Gastroesophageal sphincter (tissue), 4 donors: Measurements from ENCODE around the gene NAV2. TPM values are rescaled to one million over a fixed set of nuclear protein-coding genes. Genes with fewer than 3 reads are reported as not detected.

Source experiments
- ATAC-seq: fragments of 150-250 bp; one replicate; pipeline ENCODE4 v1.9.1; 2016; ENCODE audit warnings: mild to moderate bottlenecking, moderate library complexity
- H3K27ac ChIP-seq, 4 donors: fragments of 200-600 bp; sonication (generic) in 3 of 4; 1 replicate in 3 of 4; 2 replicates in 1 of 4; pipeline ENCODE4 v1.5.1; 2016 to 2019
- H3K27me3 ChIP-seq: fragments of 200-600 bp; sonication (generic); one replicate; pipeline ENCODE4 v1.5.1; 2019
- H3K36me3 ChIP-seq, 2 donors: fragments of 200-600 bp; sonication (generic); one replicate each; pipeline ENCODE4 v1.5.1; 2019; ENCODE audit warnings: control low read depth in 1 of 2
- H3K4me1 ChIP-seq, 3 donors: fragments of 200-600 bp; sonication (generic); 1 replicate in 2 of 3; 2 replicates in 1 of 3; pipeline ENCODE4 v1.5.1; 2016 to 2019; ENCODE audit warnings: control low read depth in 2 of 3
- H3K4me3 ChIP-seq, 2 donors: fragments of 200-600 bp; sonication (generic); one replicate each; pipeline ENCODE4 v1.5.1; 2019; ENCODE audit warnings: mild to moderate bottlenecking in 1 of 2, moderate library complexity in 1 of 2
- H3K9me3 ChIP-seq, 3 donors: fragments of 200-600 bp; sonication (generic); one replicate each; pipeline ENCODE4 v1.5.1; 2017 to 2019; ENCODE audit warnings: control low read depth in 2 of 3
- CTCF ChIP-seq, 4 experiments: fragments of 200-600 bp in 2 of 4; fragments of 450-650 bp in 2 of 4; sonication (generic) in 1 of 4; IDR thresholded peaks; one replicate each; pipeline ENCODE4 v1.5.1; 2017 to 2019; ENCODE audit warnings: antibody characterized with exemption in 4 of 4, mild to moderate bottlenecking in 2 of 4, moderate library complexity in 2 of 4
- EP300 ChIP-seq: sonication (generic); formaldehyde crosslinking; IDR thresholded peaks from one replicate; pipeline ENCODE4 v1.6.1; 2017; ENCODE audit warnings: antibody characterized with exemption, mild to moderate bottlenecking
- POLR2A ChIP-seq, 2 donors: fragments of 450-650 bp; IDR thresholded peaks; one replicate each; pipeline ENCODE4 v1.6.1; 2017; ENCODE audit warnings: antibody characterized with exemption in 2 of 2, mild to moderate bottlenecking in 2 of 2, moderate library complexity in 1 of 2
- POLR2AphosphoS5 ChIP-seq: sonication (generic); formaldehyde crosslinking; IDR thresholded peaks from one replicate; pipeline ENCODE4 v1.6.1; 2017; ENCODE audit warnings: antibody characterized with exemption
- WGBS, 2 donors: methylation state at CpG; one replicate each; pipeline ENCODE4 v1.1.5; 2018; ENCODE audit warnings: low coverage in 1 of 2; 5-methylcytosine and 5-hydroxymethylcytosine counted together
- total RNA-seq, 4 donors: library from RNA; depleted of rRNA; stranded (reverse); fragments of >200 nt; gene quantifications; one replicate each; pipeline ENCODE4 v1.1.0, GENCODE V29; 2016

Gene NAV2
- total RNA-seq, 4 donors from 2014 or later: 19.5 to 57.1 (median 43.4) TPM

GRCh38 chr11:19829109-19829837, 116.6 kb downstream of the NAV2 start:
- no peaks in the 10 kb centered on the region for H3K9me3 ChIP-seq
- no peak overlapping the region for H3K27ac ChIP-seq
- H3K36me3 ChIP-seq: peaks cover 3 to 21% of the 10 kb centered on the region in 2 donors
- WGBS, 2 donors: 8 to 33% methylated on average over 6 to 7 of the region's 7 CpGs
- TF ChIP-seq POLR2AphosphoS5: no peak
- no peak for TF ChIP-seq POLR2A (IDR thresholded peaks at IDR 0.05)
- no peak for TF ChIP-seq CTCF (IDR thresholded peaks at IDR 0.05)
- no peak for TF ChIP-seq EP300
- no peak overlapping the region for H3K4me3 ChIP-seq
- no peaks in the 10 kb centered on the region for H3K27me3 ChIP-seq
- peaks cover 0 to 44% (median 0%) of the 10 kb centered on the region in 3 donors for H3K4me1 ChIP-seq
- no peak for ATAC-seq

- no peaks in the 10 kb centered on the region for H3K27me3 ChIP-seq
- peaks cover 0 to 27% (median 0%) of the 10 kb centered on the region in 3 donors for H3K4me1 ChIP-seq
- H3K36me3 ChIP-seq: peaks cover 3 to 33% of the 10 kb centered on the region in 2 donors
- H3K27ac ChIP-seq: no peak overlapping the region
- WGBS, 2 donors: 82 to 84% methylated on average over 6 to 8 of the region's 12 CpGs
- TF ChIP-seq EP300 (no peak), POLR2AphosphoS5 (no peak), POLR2A (IDR thresholded peaks at IDR 0.05) (no peak), CTCF (IDR thresholded peaks at IDR 0.05) (no peak)
- no peaks in the 10 kb centered on the region for H3K9me3 ChIP-seq
- ATAC-seq: no peak
- H3K4me3 ChIP-seq: no peak overlapping the region
These were observed 119.6 kb downstream of the NAV2 start for GRCh38 chr11:19832086-19832750.

GRCh38 chr11:19832901-19833300, 120.3 kb downstream of the NAV2 start:
- Histone ChIP-seq H3K4me3 (no peak overlapping the region), H3K36me3 (peaks cover 3 to 33% of the 10 kb centered on the region in 2 donors), H3K9me3 (no peaks in the 10 kb centered on the region), H3K4me1 (peaks cover 0 to 21% (median 0%) of the 10 kb centered on the region in 3 donors), H3K27me3 (no peaks in the 10 kb centered on the region), H3K27ac (no peak overlapping the region)
- 50 to 100% methylated on average over 3 of the region's 3 CpGs for WGBS, 2 donors
- TF ChIP-seq POLR2AphosphoS5: no peak
- TF ChIP-seq EP300: no peak
- TF ChIP-seq POLR2A (IDR thresholded peaks at IDR 0.05): no peak
- TF ChIP-seq CTCF (IDR thresholded peaks at IDR 0.05): no peak
- no peak for ATAC-seq

- H3K27me3 ChIP-seq: no peaks in the 10 kb centered on the region
- TF ChIP-seq POLR2A (IDR thresholded peaks at IDR 0.05): no peak
- TF ChIP-seq CTCF (IDR thresholded peaks at IDR 0.05): no peak
- no peak for TF ChIP-seq EP300
- no peak for TF ChIP-seq POLR2AphosphoS5
- peaks cover 3 to 33% of the 10 kb centered on the region in 2 donors for H3K36me3 ChIP-seq
- ATAC-seq: no peak
- H3K4me1 ChIP-seq: peaks cover 0 to 21% (median 0%) of the 10 kb centered on the region in 3 donors
- no peaks in the 10 kb centered on the region for H3K9me3 ChIP-seq
- H3K27ac ChIP-seq: no peak overlapping the region
- H3K4me3 ChIP-seq: no peak overlapping the region
These were observed 122.1 kb downstream of the NAV2 start for GRCh38 chr11:19834771-19835170.

- Histone ChIP-seq H3K36me3 (peaks cover 3 to 33% of the 10 kb centered on the region in 2 donors), H3K27me3 (no peaks in the 10 kb centered on the region), H3K4me1 (peaks cover 0 to 34% (median 0%) of the 10 kb centered on the region in 3 donors), H3K27ac (no peak overlapping the region), H3K4me3 (no peak overlapping the region), H3K9me3 (no peaks in the 10 kb centered on the region)
- TF ChIP-seq POLR2A (IDR thresholded peaks at IDR 0.05) (no peak), CTCF (IDR thresholded peaks at IDR 0.05) (no peak), POLR2AphosphoS5 (no peak), EP300 (no peak)
- 82 to 100% methylated on average over 2 of the region's 2 CpGs for WGBS, 2 donors
- no peak for ATAC-seq
These were observed 124.0 kb downstream of the NAV2 start for GRCh38 chr11:19836666-19837065.
